ENCODE measurements around the gene FANCM.

Gene FANCM

GRCh38 chr14:45145214-45145613 is 9.5 kb downstream of the FANCM start:
- Histone ChIP-seq H3K4me3 (ENCODE audit: low read depth, low read length) (no peak overlapping the region), H3K36me3 (peaks cover 8% of the 10 kb centered on the region), H3K27ac (no peak overlapping the region), H3K27me3 (ENCODE audit: insufficient read depth, low read depth, severe bottlenecking) (no peaks in the 10 kb centered on the region), H3K9me3 (ENCODE audit: severe bottlenecking) (no peaks in the 10 kb centered on the region)
- no peak for DNase-seq
- TF ChIP-seq, protein P1, sequence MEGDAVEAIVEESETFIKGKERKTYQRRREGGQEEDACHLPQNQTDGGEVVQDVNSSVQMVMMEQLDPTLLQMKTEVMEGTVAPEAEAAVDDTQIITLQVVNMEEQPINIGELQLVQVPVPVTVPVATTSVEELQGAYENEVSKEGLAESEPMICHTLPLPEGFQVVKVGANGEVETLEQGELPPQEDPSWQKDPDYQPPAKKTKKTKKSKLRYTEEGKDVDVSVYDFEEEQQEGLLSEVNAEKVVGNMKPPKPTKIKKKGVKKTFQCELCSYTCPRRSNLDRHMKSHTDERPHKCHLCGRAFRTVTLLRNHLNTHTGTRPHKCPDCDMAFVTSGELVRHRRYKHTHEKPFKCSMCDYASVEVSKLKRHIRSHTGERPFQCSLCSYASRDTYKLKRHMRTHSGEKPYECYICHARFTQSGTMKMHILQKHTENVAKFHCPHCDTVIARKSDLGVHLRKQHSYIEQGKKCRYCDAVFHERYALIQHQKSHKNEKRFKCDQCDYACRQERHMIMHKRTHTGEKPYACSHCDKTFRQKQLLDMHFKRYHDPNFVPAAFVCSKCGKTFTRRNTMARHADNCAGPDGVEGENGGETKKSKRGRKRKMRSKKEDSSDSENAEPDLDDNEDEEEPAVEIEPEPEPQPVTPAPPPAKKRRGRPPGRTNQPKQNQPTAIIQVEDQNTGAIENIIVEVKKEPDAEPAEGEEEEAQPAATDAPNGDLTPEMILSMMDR (IDR thresholded peaks at IDR 0.05; ENCODE audit: low read depth, low read length): no peak

- no peaks in the 10 kb centered on the region for H3K9me3 ChIP-seq (ENCODE audit: severe bottlenecking)
- TF ChIP-seq, protein P1 (IDR thresholded peaks at IDR 0.05; ENCODE audit: low read depth, low read length): no peak
- no peak overlapping the region for H3K4me3 ChIP-seq (ENCODE audit: low read depth, low read length)
- peaks cover 11% of the 10 kb centered on the region for H3K36me3 ChIP-seq
- no peak overlapping the region for H3K27ac ChIP-seq
- no peaks in the 10 kb centered on the region for H3K27me3 ChIP-seq (ENCODE audit: insufficient read depth, low read depth, severe bottlenecking)
- no peak for DNase-seq
Observed at GRCh38 chr14:45149602-45150001, 13.9 kb downstream of the FANCM start.

DNA sequence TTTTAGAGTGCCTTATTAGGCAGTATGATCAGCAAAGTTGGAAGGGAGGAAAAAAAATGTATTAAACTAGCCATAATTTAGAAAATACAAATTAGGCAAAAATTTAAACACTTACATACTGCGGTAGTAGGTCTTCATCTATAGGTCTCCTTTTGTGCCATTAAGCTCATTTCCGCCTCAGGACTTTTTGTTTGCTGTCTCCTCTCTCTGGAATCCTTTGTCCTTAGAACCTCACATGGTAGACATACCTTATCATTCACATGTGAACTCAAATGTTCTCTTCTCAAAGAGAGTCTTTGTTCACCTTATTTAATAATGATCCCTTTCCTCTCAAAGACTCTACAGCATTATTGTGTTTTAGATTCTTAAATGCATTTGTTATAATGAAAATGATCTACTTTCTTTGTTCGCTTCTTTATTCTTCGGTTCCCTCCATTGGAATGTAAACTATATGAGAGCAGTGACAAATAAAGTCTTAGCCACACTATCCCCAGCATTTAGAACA is 14.7 kb downstream of the FANCM start:
- Histone ChIP-seq H3K4me3 (ENCODE audit: low read depth, low read length) (no peak overlapping the region), H3K27ac (no peak overlapping the region), H3K36me3 (peaks cover 13% of the 10 kb centered on the region), H3K27me3 (ENCODE audit: insufficient read depth, low read depth, severe bottlenecking) (no peaks in the 10 kb centered on the region), H3K9me3 (ENCODE audit: severe bottlenecking) (no peaks in the 10 kb centered on the region)
- TF ChIP-seq, protein P1 (IDR thresholded peaks at IDR 0.05; ENCODE audit: low read depth, low read length): no peak
- no peak for DNase-seq

DNA sequence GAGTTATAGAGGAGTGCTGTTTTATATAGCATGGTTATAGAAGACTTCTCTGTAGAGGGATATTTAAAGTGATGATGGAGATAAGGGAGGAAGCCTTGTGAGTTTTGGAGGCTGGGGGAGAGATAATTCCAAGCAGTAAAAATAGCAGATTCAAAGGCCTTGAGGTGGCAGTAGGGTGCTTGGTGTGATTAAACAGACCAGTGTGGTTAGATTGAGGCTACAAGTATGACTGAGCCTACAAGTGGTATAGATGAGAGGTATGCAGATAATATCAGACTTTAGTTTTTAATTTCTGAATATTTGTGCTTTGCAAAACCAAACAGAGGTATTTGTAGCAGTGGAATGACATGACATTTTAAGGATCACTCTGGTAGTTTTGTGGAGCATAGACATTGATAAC is 20.3 kb downstream of the FANCM start:
- DNase-seq: no peak
- no peak overlapping the region for H3K27ac ChIP-seq
- H3K27me3 ChIP-seq (ENCODE audit: insufficient read depth, low read depth, severe bottlenecking): no peaks in the 10 kb centered on the region
- H3K36me3 ChIP-seq: peaks cover 7% of the 10 kb centered on the region
- no peaks in the 10 kb centered on the region for H3K9me3 ChIP-seq (ENCODE audit: severe bottlenecking)
- no peak overlapping the region for H3K4me3 ChIP-seq (ENCODE audit: low read depth, low read length)
- TF ChIP-seq, protein P1 (IDR thresholded peaks at IDR 0.05; ENCODE audit: low read depth, low read length): no peak

GRCh38 chr14:45169906-45170305 is 34.2 kb downstream of the FANCM start:
- TF ChIP-seq, protein P1 (IDR thresholded peaks at IDR 0.05; ENCODE audit: low read depth, low read length): no peak
- Histone ChIP-seq H3K36me3 (peaks cover 11% of the 10 kb centered on the region), H3K4me3 (ENCODE audit: low read depth, low read length) (no peak overlapping the region), H3K9me3 (ENCODE audit: severe bottlenecking) (no peaks in the 10 kb centered on the region), H3K27me3 (ENCODE audit: insufficient read depth, low read depth, severe bottlenecking) (no peaks in the 10 kb centered on the region), H3K27ac (no peak overlapping the region)
- no peak for DNase-seq

DNA sequence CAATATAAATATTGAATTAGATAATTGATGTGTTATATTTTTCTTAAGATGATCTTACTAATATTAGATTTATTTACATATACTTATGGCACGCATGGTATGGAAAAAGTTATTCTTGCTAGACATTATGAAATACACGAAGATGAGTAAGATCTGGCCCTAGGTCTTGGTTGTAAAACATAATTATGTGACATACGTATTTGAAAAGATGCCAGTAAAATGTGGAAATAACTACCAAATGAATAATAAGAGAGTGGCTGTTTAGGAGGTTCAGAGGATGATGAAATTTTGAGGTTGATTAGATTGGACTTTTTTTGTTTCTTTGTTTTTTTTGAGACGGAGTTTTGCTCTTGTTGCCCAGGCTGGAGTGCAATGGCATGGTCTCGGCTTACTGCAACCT is 41.3 kb downstream of the FANCM start:
- no peak overlapping the region for H3K4me3 ChIP-seq (ENCODE audit: low read depth, low read length)
- H3K9me3 ChIP-seq (ENCODE audit: severe bottlenecking): no peaks in the 10 kb centered on the region
- H3K27ac ChIP-seq: no peak overlapping the region
- H3K27me3 ChIP-seq (ENCODE audit: insufficient read depth, low read depth, severe bottlenecking): no peaks in the 10 kb centered on the region
- no peak for DNase-seq
- H3K36me3 ChIP-seq: no peaks in the 10 kb centered on the region
- TF ChIP-seq, protein P1 (IDR thresholded peaks at IDR 0.05; ENCODE audit: low read depth, low read length): no peak
